ENCODE measurements around the gene BICC1.

GRCh38 chr10:58467931-58468635 is 44.6 kb upstream of the BICC1 start:
- TF ChIP-seq POLR2A (IDR thresholded peaks at IDR 0.05) (no peak), CTCF (IDR thresholded peaks at IDR 0.05) (no peak)

Measured in thyroid gland (tissue), 4 donors.